A549 treated with DMSO at 1 μM for 4 hours (cell line): ENCODE data around the gene APBB1IP. TPM values are rescaled to one million over a fixed set of nuclear protein-coding genes. Genes with fewer than 3 reads are reported as not detected.

Source experiments
- total RNA-seq: library from RNA; stranded (reverse); fragments of 200-300 nt; extraction: Qiagen RNA extraction; gene quantifications from 5 replicates; pipeline ENCODE4 v1.2.3, GENCODE V29; 2022; ENCODE audit warnings: low read depth

APBB1IP gene, protein sequence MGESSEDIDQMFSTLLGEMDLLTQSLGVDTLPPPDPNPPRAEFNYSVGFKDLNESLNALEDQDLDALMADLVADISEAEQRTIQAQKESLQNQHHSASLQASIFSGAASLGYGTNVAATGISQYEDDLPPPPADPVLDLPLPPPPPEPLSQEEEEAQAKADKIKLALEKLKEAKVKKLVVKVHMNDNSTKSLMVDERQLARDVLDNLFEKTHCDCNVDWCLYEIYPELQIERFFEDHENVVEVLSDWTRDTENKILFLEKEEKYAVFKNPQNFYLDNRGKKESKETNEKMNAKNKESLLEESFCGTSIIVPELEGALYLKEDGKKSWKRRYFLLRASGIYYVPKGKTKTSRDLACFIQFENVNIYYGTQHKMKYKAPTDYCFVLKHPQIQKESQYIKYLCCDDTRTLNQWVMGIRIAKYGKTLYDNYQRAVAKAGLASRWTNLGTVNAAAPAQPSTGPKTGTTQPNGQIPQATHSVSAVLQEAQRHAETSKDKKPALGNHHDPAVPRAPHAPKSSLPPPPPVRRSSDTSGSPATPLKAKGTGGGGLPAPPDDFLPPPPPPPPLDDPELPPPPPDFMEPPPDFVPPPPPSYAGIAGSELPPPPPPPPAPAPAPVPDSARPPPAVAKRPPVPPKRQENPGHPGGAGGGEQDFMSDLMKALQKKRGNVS
- 8.5 to 10.9 TPM (median 10.4 TPM) in 5 replicates for total RNA-seq

DNA sequence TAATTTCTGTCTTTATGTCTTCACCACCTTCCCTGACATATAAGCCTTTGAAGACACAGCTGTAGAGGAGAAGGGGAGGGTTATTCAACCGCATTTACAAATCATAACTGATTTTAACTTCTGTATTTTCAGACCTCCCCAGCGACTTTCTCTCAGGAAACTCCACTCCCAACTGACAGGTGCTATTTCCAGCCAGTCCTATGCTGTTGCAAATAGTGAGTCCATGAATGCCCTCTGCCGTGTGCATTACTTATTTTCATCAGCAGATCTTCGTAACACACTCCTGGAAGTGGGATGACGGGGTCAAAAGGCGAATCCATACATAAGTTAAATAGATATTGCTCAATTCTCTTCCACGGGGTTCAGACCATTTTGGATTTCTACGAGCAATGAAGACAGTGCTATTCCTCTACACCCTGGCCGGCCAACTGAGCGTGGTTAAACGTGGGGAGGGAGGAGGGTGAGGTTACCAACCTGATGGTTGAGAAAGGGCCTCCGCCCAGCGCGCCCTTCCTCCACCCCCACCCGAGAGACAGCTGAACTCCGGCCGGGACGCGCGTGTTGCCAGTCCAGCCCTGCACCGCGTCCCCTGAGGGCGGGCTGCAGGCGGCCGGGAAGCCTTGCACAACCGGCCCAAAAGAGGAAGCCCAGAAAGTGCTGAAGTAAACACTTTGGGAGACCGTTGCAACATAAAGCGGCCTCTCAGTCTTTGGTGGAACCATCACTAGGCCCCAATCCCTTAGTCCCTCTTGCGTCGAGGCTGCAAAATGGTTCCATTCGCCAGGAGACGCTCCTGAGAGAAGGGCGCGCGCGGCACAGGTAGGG lies at the start of gene APBB1IP:
Gene APBB1IP, plus strand, starts transcription at position 705 of the 825 bp plus-strand sequence. CDS start 53,986 bp downstream, outside the sequence.

Other genes with a start within 250 kb of the APBB1IP start
- gene GAD2, start 221.6 kb upstream of the APBB1IP start, total RNA-seq: not detected in 5 replicates